ENCODE measurements around the gene FAM168B. TPM values are rescaled to one million over a fixed set of nuclear protein-coding genes. Genes with fewer than 3 reads are reported as not detected.
A peak's percentile ranks its signal among the peaks of the same experiment; 100 is the strongest.

The FAM168B gene
- total RNA-seq (2012; rRNA removed) = 63.4 and 65.5 TPM in 2 replicates

GRCh38 chr2:131093006-131093695 is at the start of gene FAM168B:
Gene FAM168B (minus strand): TSS chr2:131093460. CDS start chr2:131082646, 10,814 bp downstream.
- Histone ChIP-seq H3K36me3 (ENCODE audit: insufficient read depth, low read length) (peaks cover 6% of the 10 kb centered on the region), H3K9me3 (replicated peaks; ENCODE audit: low read length) (no peaks in the 10 kb centered on the region), H3K27me3 (ENCODE audit: control insufficient read depth, insufficient read depth, low read length) (no peaks in the 10 kb centered on the region), H3K4me3 (ENCODE audit: low read length) (peak within 1 kb of the TSS; percentile 100), H3K4me1 (ENCODE audit: control insufficient read depth, insufficient read depth, low read length) (no peaks in the 10 kb centered on the region), H3K9ac (ENCODE audit: low read depth, low read length) (peak within 1 kb of the TSS; percentile 99), H3K4me2 (ENCODE audit: low read length) (peak within 1 kb of the TSS; percentile 82)

- H3K4me3 ChIP-seq (ENCODE audit: low read length) = no peak overlapping the region
- H3K27me3 ChIP-seq (ENCODE audit: control insufficient read depth, insufficient read depth, low read length) = no peaks in the 10 kb centered on the region
- H3K4me1 ChIP-seq (ENCODE audit: control insufficient read depth, insufficient read depth, low read length) = peaks cover 7% of the 10 kb centered on the region
- H3K36me3 ChIP-seq (ENCODE audit: insufficient read depth, low read length) = peaks cover 71% of the 10 kb centered on the region
- no peak overlapping the region for H3K9ac ChIP-seq (ENCODE audit: low read depth, low read length)
- no peaks in the 10 kb centered on the region for H3K9me3 ChIP-seq (replicated peaks; ENCODE audit: low read length)
- H3K4me2 ChIP-seq (ENCODE audit: low read length) = no peak overlapping the region
Observed at GRCh38 chr2:131142849-131143248, 49.6 kb upstream of the FAM168B start.

GRCh38 chr2:131140581-131140980 is 47.3 kb upstream of the FAM168B start:
- Histone ChIP-seq H3K9me3 (replicated peaks; ENCODE audit: low read length) (no peaks in the 10 kb centered on the region), H3K4me1 (ENCODE audit: control insufficient read depth, insufficient read depth, low read length) (peaks cover 7% of the 10 kb centered on the region), H3K27me3 (ENCODE audit: control insufficient read depth, insufficient read depth, low read length) (no peaks in the 10 kb centered on the region), H3K4me3 (ENCODE audit: low read length) (no peak overlapping the region), H3K9ac (ENCODE audit: low read depth, low read length) (no peak overlapping the region), H3K4me2 (ENCODE audit: low read length) (no peak overlapping the region), H3K36me3 (ENCODE audit: insufficient read depth, low read length) (peaks cover 64% of the 10 kb centered on the region)

- H3K9me3 ChIP-seq (replicated peaks; ENCODE audit: low read length) = no peaks in the 10 kb centered on the region
- no peak overlapping the region for H3K4me3 ChIP-seq (ENCODE audit: low read length)
- no peak overlapping the region for H3K9ac ChIP-seq (ENCODE audit: low read depth, low read length)
- H3K27me3 ChIP-seq (ENCODE audit: control insufficient read depth, insufficient read depth, low read length) = no peaks in the 10 kb centered on the region
- peaks cover 55% of the 10 kb centered on the region for H3K36me3 ChIP-seq (ENCODE audit: insufficient read depth, low read length)
- no peaks in the 10 kb centered on the region for H3K4me1 ChIP-seq (ENCODE audit: control insufficient read depth, insufficient read depth, low read length)
- H3K4me2 ChIP-seq (ENCODE audit: low read length) = no peak overlapping the region
Observed at GRCh38 chr2:131132729-131133128, 39.5 kb upstream of the FAM168B start.

- Histone ChIP-seq H3K4me1 (ENCODE audit: control insufficient read depth, insufficient read depth, low read length) (no peaks in the 10 kb centered on the region), H3K4me3 (ENCODE audit: low read length) (no peak overlapping the region), H3K27me3 (ENCODE audit: control insufficient read depth, insufficient read depth, low read length) (no peaks in the 10 kb centered on the region), H3K9ac (ENCODE audit: low read depth, low read length) (no peak overlapping the region), H3K9me3 (replicated peaks; ENCODE audit: low read length) (no peaks in the 10 kb centered on the region), H3K36me3 (ENCODE audit: insufficient read depth, low read length) (peaks cover 68% of the 10 kb centered on the region), H3K4me2 (ENCODE audit: low read length) (no peak overlapping the region)
Observed at GRCh38 chr2:131130298-131130596, 37.0 kb upstream of the FAM168B start.

- Histone ChIP-seq H3K4me1 (ENCODE audit: control insufficient read depth, insufficient read depth, low read length) (no peaks in the 10 kb centered on the region), H3K4me2 (ENCODE audit: low read length) (no peak overlapping the region), H3K9me3 (replicated peaks; ENCODE audit: low read length) (no peaks in the 10 kb centered on the region), H3K9ac (ENCODE audit: low read depth, low read length) (no peak overlapping the region), H3K4me3 (ENCODE audit: low read length) (no peak overlapping the region), H3K36me3 (ENCODE audit: insufficient read depth, low read length) (peaks cover 70% of the 10 kb centered on the region), H3K27me3 (ENCODE audit: control insufficient read depth, insufficient read depth, low read length) (no peaks in the 10 kb centered on the region)
Observed at GRCh38 chr2:131127981-131128380, 34.7 kb upstream of the FAM168B start.

- H3K4me1 ChIP-seq (ENCODE audit: control insufficient read depth, insufficient read depth, low read length) = no peaks in the 10 kb centered on the region
- no peaks in the 10 kb centered on the region for H3K9me3 ChIP-seq (replicated peaks; ENCODE audit: low read length)
- H3K4me2 ChIP-seq (ENCODE audit: low read length) = no peak overlapping the region
- no peaks in the 10 kb centered on the region for H3K27me3 ChIP-seq (ENCODE audit: control insufficient read depth, insufficient read depth, low read length)
- H3K36me3 ChIP-seq (ENCODE audit: insufficient read depth, low read length) = peaks cover 70% of the 10 kb centered on the region
- H3K4me3 ChIP-seq (ENCODE audit: low read length) = no peak overlapping the region
- H3K9ac ChIP-seq (ENCODE audit: low read depth, low read length) = no peak overlapping the region
Observed at GRCh38 chr2:131127076-131127475, 33.8 kb upstream of the FAM168B start.

- Histone ChIP-seq H3K36me3 (ENCODE audit: insufficient read depth, low read length) (peaks cover 70% of the 10 kb centered on the region), H3K27me3 (ENCODE audit: control insufficient read depth, insufficient read depth, low read length) (no peaks in the 10 kb centered on the region), H3K9me3 (replicated peaks; ENCODE audit: low read length) (no peaks in the 10 kb centered on the region), H3K4me3 (ENCODE audit: low read length) (no peak overlapping the region), H3K9ac (ENCODE audit: low read depth, low read length) (no peak overlapping the region), H3K4me2 (ENCODE audit: low read length) (no peak overlapping the region), H3K4me1 (ENCODE audit: control insufficient read depth, insufficient read depth, low read length) (no peaks in the 10 kb centered on the region)
Observed at GRCh38 chr2:131126436-131126835, 33.2 kb upstream of the FAM168B start.

GRCh38 chr2:131125195-131125757 is 32.0 kb upstream of the FAM168B start:
- Histone ChIP-seq H3K9me3 (replicated peaks; ENCODE audit: low read length) (no peaks in the 10 kb centered on the region), H3K36me3 (ENCODE audit: insufficient read depth, low read length) (peaks cover 65% of the 10 kb centered on the region), H3K4me3 (ENCODE audit: low read length) (no peak overlapping the region), H3K4me1 (ENCODE audit: control insufficient read depth, insufficient read depth, low read length) (no peaks in the 10 kb centered on the region), H3K27me3 (ENCODE audit: control insufficient read depth, insufficient read depth, low read length) (no peaks in the 10 kb centered on the region), H3K9ac (ENCODE audit: low read depth, low read length) (no peak overlapping the region), H3K4me2 (ENCODE audit: low read length) (no peak overlapping the region)

- Histone ChIP-seq H3K4me2 (ENCODE audit: low read length) (no peak overlapping the region), H3K4me3 (ENCODE audit: low read length) (no peak overlapping the region), H3K9ac (ENCODE audit: low read depth, low read length) (no peak overlapping the region), H3K36me3 (ENCODE audit: insufficient read depth, low read length) (peaks cover 47% of the 10 kb centered on the region), H3K27me3 (ENCODE audit: control insufficient read depth, insufficient read depth, low read length) (no peaks in the 10 kb centered on the region), H3K9me3 (replicated peaks; ENCODE audit: low read length) (no peaks in the 10 kb centered on the region), H3K4me1 (ENCODE audit: control insufficient read depth, insufficient read depth, low read length) (no peaks in the 10 kb centered on the region)
Observed at GRCh38 chr2:131123192-131123591, 29.9 kb upstream of the FAM168B start.

- no peak overlapping the region for H3K9ac ChIP-seq (ENCODE audit: low read depth, low read length)
Observed at GRCh38 chr2:131122496-131122895, 29.2 kb upstream of the FAM168B start.

GRCh38 chr2:131121464-131121863 is 28.2 kb upstream of the FAM168B start:
- H3K9ac ChIP-seq (ENCODE audit: low read depth, low read length) = no peak overlapping the region
- no peaks in the 10 kb centered on the region for H3K4me1 ChIP-seq (ENCODE audit: control insufficient read depth, insufficient read depth, low read length)
- no peak overlapping the region for H3K4me2 ChIP-seq (ENCODE audit: low read length)
- H3K27me3 ChIP-seq (ENCODE audit: control insufficient read depth, insufficient read depth, low read length) = no peaks in the 10 kb centered on the region
- no peaks in the 10 kb centered on the region for H3K9me3 ChIP-seq (replicated peaks; ENCODE audit: low read length)
- peaks cover 32% of the 10 kb centered on the region for H3K36me3 ChIP-seq (ENCODE audit: insufficient read depth, low read length)
- no peak overlapping the region for H3K4me3 ChIP-seq (ENCODE audit: low read length)

More at GRCh38 chr2:131122496-131122895, 29.2 kb upstream of the FAM168B start:
- Histone ChIP-seq H3K27me3 (ENCODE audit: control insufficient read depth, insufficient read depth, low read length) (no peaks in the 10 kb centered on the region), H3K4me3 (ENCODE audit: low read length) (no peak overlapping the region), H3K4me1 (ENCODE audit: control insufficient read depth, insufficient read depth, low read length) (no peaks in the 10 kb centered on the region), H3K4me2 (ENCODE audit: low read length) (no peak overlapping the region), H3K36me3 (ENCODE audit: insufficient read depth, low read length) (peaks cover 41% of the 10 kb centered on the region), H3K9me3 (replicated peaks; ENCODE audit: low read length) (no peaks in the 10 kb centered on the region)

Measured in skeletal muscle satellite cell (primary cell).